ENCODE data around the gene NDUFA6. TPM values are rescaled to one million over a fixed set of nuclear protein-coding genes. Genes with fewer than 3 reads are reported as not detected.
A peak's percentile ranks its signal among the peaks of the same experiment; 100 is the strongest.
"Not testable (repeated sequence)": the region's sequence is repeated elsewhere in the genome, so short reads cannot be mapped to it uniquely, and the experiment has no call there.

NDUFA6 gene
- total RNA-seq, 1 donor from 2014 or later: 51.0 TPM

DNA sequence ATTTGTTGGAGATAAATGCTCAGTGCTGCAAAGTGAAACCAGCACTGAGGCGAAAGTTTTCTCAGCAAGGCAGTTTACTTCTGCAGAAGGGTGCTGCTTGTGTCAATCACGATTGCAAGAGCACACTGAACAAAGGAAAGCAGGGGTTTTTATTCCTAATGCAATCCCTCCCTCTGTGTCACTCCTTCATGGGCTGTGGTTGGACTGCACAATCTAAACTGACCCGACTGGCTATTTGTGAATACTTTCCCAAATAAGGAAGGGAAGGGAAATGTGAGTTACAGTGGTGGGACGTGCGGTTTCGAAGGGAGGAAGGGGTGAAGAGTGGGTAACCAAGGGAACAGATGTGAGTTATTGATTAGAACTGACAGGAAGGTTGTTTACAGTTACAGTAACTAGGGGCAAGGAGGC lies 24.9 kb upstream of the NDUFA6 start:
- DNase-seq (ENCODE audit: low spot score); ATAC-seq: not testable (repeated sequence)

DNA sequence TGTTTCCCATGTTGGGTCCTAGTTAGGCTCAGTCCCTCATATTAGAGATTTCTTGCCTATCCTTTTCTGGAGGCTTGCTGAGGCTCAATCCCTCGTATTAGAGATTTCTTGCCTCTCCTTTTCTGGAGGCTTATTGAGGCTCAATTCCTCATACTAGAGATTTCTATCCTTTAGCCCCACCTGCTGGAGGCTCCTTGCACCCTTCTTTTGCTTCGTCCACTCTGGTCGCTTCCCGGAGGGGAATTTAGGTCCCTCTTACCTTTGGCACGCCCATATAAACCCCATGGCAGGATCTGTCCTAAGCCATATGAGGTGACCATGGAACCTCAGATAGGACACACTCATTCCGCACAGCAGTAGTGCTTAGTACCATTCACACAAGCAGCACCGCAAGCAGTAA lies 24.1 kb upstream of the NDUFA6 start:
- DNase-seq (ENCODE audit: low spot score): no peak
- ATAC-seq: peak; percentile 42

DNA sequence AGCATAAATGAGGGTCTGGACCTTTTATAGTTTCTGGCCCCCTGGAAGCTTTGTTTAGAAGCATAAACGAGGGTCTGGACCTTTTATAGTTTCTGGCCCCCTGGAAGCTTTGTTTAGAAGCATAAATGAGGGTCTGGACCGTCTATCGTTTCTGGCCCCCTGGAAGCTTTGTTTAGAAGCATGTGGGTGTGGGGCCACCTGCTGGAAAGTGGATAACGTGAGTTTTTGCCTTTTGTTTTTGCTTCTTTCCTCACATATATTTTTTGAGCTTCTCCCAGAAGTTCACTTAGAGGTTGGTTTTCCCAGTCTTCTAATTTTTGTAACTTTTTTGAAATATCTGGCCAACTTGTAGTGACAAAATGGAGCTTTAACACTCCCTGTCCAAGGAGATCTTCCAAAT lies 22.2 kb upstream of the NDUFA6 start:
- not testable (repeated sequence) for ATAC-seq

DNA sequence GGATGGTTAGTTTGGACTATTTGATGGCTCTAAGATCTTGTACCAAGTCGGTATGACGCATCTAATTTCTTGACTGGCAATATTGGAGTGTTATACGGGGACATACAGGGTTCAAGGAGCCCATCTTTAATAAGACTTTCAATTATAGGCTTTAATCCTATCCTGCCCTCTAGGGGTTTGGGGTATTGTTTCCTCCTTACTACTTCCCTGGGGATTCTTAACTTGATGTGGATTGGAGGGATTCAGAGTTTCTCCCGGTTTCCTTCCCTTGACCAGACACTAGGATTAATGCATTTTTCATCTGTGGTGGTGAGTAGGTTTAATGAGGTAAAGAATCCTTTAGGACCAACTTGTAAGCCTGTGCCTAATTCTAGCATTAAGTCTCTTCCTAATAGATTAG lies 21.2 kb upstream of the NDUFA6 start:
- ATAC-seq (no peak), DNase-seq (ENCODE audit: low spot score) (no peak)

More for the DNA sequence above, 22.2 kb upstream of the NDUFA6 start:
- DNase-seq (ENCODE audit: low spot score): not testable (repeated sequence)

DNA sequence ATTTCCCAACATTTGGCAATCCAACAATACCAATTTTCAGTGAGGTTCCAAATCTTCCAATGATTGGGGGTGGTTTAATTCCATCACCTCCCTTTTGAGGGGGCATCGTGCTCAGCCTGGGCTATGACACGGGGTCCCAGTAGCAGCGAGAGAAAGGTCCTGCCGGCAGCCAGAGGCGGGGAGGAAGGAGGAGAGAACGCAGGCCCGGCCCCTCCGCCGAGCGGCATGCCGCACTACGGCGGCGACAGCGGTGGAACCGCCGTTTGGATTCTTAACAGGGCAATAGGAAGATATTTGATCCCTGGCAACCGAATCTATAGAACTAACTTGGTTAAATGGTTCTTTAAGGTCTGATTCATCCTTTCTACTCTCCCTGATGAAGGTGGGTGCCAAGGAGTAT lies 18.3 kb upstream of the NDUFA6 start:
- no peak for DNase-seq (ENCODE audit: low spot score)
- no peak for ATAC-seq

DNA sequence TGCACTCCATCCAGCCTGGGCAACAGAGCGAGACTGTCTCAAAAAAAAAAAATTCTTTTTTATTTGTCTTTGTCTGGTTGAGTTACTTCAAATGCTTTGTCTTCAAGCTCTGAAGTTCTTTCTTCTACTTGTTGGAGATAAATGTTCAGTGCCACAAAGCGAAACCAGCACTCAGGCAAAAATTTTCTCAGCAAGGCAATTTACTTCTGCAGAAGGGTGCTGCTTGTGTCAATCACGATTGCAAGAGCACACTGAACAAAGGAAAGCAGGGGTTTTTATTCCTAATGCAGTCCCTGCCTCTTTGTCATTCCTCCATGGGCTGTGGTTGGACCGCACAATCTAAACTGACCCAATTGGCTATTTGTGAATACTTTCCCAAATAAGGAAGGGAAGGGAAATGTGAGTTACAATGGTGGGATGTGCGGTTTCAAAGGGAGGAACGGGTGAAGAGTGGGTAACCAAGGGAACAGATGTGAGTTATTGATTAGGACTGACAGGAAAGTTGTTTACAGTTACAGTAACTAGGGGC lies 13.8 kb upstream of the NDUFA6 start:
- ATAC-seq: not testable (repeated sequence)

DNA sequence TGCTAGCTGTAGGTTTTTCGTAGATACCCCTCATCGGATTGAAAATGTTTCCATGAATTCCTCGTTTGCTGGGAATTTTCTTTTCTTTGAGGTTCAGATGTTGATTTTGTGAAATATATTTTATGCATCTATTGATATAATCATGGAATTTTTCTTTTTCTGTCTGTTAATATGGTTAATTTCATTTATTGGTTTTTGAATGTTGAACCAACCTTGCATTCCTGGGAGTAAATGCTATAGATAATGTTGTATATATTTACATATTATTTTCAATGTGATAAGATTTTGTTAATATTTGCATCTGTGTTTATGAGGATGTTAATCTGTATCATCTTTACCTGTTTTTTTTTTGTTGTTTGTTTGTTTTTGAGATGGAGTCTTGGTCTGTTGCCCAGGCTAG lies 10.6 kb upstream of the NDUFA6 start:
- DNase-seq (ENCODE audit: low spot score) (no peak), ATAC-seq (no peak)

More for the DNA sequence above, 13.8 kb upstream of the NDUFA6 start:
- DNase-seq (ENCODE audit: low spot score): not testable (repeated sequence)

DNA sequence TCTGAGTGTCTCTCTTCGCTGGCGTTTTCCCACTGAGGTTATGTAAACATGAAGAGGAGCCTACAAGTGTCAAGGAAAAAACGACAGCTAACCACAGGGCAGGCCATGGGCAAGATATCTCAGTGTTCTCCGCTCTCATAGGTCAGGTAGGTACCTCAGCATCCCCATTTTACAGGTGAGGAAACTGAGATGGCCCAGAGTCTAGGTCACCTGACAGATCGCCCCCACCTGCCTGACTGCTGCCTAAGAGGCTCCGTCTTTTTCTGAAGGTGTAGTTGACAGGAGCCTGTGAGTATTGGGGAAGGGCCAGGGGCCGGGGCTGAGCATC lies 847 bp upstream of the NDUFA6 start:
- no peak for DNase-seq (ENCODE audit: low spot score)
- peak; percentile 8 for ATAC-seq

DNA sequence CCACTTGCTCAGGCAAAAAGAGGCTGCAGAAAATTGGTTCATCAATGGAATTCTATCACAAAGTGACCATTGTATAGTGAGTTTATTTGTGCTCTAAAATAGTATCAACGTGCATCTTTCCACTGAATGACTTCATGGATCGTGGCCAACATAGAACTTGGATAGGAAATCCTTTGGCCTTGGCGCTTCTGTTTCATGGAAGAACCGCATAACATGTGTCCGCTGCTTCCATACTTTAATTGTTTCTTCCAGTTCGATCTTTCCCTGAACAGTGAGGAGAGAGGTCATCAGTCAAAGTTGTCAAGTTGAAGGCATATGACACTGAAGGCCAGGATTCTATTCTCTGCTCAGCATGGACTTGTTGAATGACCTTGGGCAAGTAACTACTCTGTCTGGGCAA lies 4.5 kb downstream of the NDUFA6 start:
- ATAC-seq (no peak), DNase-seq (ENCODE audit: low spot score) (no peak)

DNA sequence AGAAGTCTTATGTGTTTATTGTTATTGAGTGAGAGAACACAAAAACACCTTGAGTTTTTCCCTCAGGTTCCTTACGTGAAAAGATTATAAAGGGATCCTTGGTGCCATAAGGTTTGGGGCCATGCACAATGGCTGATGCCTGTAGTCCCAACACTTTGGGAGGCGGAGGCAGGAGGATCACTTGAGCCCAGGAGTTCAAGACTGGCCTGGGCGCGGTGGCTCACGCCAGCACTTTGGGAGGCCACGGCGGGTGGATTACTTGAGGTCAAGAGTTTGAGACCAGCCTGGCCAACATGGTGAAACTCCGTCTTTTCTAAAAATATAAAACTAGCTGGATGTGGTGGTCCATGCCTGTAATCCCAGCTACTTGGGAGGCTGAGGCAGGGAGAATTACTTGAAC lies 5.7 kb downstream of the NDUFA6 start:
- ATAC-seq (no peak), DNase-seq (ENCODE audit: low spot score) (no peak)

DNA sequence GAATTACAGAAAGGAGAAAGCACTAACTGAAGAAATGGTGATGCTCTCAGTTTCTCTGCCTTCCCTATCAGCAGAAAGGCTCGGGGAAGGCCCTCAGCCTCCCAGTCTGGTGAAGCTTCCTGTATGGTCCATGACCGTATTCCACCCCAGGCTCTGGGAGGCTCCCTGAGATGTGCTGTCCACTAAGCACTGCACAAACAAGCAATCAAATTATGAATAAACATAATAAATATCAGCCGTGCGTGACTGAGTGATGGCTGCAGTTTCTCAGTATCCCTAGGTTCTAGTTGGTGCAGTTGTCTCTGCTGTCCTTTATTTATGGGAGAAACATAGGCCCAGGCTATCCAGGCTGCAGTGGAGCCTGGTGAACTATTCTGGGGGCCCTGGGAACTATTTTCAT lies 7.5 kb downstream of the NDUFA6 start:
- no peak for ATAC-seq
- DNase-seq (ENCODE audit: low spot score): no peak

DNA sequence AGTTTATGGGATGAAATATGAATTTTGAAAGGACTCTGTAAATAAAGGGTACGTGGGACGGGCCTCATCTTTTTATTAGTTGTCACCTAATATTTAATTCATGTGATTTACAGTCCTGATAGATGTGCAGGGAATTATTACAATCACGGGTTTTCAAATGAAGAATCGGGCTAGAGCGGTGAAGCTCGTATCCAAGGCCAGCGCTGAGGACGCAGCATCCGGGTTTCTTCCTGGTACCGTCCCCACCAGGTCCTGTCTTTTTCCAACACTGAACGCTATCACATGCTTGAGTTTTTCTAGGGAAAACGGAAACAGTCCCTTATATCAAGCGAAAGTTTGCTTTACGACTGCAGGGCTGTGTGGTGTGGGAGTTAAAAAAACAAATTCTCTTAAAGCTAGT lies 10.3 kb downstream of the NDUFA6 start:
- peak; percentile 23 for ATAC-seq
- no peak for DNase-seq (ENCODE audit: low spot score)

DNA sequence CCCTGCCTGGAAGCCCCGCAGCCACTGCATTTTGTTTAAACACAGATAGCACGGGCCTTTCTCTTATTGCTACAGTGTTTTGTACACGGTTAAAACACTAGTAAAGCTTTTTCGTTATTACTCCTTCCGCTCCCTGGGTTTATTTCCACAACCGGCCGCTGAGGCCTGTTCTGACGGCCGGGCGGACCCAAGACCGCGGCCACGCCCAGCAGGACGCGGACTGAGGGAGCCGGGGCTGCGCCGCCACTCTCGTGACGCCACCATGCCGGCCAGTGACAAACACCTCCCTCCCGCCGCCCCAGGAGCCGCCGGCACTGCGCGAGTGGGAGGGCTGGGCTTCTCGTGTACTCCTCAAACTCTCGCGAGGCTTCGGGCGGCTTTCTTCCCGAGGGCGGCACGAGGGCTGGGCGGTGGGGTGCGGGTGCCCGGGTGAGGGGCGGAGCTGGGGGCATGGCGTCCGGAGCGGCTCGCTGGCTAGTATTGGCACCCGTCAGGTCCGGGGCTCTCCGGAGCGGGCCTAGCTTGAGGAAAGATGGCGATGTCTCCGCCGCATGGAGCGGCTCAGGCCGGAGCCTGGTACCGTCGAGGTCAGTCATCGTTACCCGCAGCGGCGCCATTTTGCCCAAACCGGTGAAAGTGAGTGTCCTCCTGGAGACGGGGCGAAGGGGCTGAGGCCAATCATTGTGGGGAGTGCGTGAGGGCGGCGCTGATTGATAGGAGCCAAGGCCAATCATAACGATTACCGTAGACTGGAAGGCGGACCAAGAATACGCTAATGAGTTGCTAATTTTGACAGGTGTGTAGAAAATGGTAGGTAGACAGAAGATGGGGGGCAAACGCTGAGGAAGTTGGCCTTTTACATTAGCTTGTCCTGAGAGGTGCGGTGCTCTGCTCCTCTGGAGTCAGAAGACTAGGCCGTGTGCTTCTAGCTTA lies 11.0 kb downstream of the NDUFA6 start, which contains the start of gene SMDT1:
TSS of gene SMDT1 (plus strand) at position 382 of the 933 bp plus-strand sequence. CDS start at position 451, 69 bp downstream.
- ATAC-seq (peak; percentile 89), DNase-seq (ENCODE audit: low spot score) (peak; percentile 99)

DNA sequence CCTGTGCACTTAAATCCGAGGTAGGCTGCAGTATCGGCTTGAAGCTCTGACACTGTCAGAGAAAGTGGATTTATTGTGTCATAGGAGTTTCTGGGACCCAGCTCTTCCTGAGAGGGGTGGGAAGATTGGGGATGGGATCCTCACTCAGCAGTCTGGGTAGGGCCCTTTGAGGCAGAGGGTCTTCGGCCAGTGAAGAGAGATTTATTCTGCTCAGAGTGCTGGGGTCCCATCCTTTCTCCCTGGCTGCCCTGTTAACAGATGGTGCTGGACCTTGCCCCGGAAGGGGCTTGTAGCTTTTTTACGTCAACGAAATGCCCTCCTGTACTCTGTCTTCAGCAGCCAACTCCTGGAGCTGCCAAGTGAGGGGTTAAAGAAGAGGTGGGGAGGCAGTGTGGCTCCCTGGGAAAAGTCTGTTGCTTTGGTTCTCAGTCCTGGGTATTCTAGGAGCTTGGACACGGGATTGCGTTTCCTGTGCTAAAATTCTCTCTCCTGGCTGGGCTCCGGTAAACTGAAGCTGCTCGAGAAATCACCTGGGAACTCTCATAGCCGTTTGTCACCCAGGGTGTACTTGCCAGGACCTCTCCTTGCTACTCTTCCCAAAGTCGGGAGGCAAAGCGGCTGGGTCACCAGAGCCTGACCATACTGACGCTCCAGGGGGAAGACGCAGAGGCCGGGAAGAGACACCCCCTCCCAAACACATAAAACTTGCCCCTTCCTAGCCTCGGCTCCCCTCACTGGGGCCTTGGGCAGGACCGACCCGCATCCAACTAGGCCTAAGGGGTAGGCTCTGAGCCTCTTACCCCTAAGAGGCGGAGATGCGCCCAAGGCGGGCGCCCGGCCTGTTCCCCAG lies 11.9 kb downstream of the NDUFA6 start:
- DNase-seq (ENCODE audit: low spot score): peak; percentile 46
- peak; percentile 12 for ATAC-seq

DNA sequence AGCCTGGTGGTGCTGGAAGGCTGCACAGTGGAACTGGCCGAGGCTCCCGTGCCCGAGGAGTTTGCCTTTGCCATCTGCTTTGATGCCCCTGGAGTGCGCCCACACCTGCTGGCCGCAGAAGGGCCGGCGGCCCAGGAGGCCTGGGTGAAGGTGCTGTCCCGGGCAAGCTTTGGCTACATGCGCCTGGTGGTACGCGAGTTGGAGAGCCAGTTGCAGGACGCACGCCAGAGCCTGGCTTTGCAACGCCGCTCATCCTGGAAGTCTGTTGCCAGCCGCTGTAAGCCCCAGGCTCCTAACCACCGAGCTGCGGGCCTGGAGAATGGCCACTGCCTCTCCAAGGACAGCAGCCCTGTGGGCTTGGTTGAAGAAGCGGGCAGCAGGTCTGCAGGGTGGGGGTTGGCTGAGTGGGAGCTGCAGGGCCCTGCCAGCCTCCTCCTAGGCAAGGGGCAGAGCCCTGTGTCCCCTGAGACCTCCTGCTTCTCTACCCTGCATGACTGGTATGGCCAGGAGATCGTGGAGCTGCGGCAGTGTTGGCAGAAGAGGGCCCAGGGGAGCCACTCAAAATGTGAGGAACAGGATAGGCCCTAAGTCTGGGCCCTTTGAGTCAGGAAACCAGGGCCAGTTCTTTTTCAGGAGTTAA lies 13.0 kb downstream of the NDUFA6 start:
- peak; percentile 45 for DNase-seq (ENCODE audit: low spot score)

DNA sequence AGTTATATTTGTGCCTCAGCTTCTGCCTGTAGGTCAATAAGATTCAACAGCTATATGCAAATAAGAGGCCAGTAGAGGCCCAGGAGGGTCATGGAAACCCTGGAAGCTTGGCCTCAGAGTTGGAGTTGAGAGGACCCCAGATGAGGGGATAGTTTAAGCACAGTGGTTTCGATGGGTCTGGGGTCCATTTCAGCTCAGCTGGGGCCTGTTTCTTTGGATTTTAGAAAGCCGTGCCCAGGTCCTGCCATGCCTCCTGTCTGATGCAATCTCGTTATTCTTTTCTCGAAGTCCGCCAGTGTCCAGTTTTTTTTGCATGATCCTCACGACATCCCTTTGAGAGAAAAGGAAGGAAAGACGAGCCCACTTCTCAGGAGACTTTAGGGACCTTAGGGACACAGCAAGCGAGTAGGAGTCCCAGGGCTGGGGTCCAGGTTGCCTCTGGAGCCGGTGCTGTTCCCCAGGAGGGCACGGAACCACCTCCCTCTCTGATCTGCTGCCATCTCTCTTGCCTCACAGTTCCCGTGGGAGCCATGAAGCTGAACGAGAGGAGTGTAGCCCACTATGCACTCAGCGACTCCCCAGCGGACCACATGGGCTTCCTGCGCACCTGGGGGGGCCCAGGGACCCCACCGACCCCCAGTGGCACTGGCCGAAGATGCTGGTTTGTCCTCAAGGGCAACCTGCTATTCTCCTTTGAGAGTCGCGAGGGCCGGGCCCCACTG lies 13.6 kb downstream of the NDUFA6 start:
- ATAC-seq (no peak), DNase-seq (ENCODE audit: low spot score) (peak; percentile 41)

More for the DNA sequence above, 13.0 kb downstream of the NDUFA6 start:
- ATAC-seq: no peak

DNA sequence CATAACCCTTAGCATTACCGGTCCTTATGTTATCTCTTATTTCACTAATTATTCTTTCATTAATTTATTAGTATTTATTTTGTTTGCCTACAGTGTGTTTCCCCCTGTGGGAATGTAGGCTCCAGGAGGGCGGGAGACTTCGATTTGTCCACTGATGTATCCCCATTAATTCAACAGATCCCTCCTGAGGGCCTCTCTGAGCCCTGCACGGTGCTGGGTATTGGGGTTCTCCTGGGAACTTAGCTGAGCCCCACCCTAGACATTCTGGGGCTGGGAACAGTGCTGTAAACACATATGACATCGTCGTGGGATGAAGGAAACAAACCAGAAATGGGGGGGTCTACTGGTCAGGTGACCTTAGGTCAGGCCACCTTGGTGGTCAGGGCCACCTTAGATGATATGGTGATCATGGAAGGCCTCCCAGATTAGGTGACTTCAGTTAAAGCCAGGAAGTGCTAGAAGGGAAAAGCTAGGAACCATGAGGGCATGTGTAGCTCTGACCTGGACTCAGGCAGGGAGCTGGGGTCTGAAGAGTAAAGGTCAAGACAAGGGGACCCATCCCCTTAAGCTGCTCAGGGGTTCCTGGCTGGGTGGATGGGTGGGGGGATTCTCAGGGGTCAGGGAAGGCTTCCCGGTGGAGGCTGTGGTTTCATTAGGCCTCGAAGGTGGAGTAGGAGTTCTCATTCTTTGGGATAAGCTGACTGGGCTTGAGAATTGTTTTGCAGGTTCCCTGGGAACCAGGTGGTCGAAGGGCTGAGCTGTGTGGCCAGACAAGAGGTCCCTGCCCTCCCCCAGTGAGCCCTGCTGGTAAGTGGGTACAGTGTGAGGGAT lies 15.5 kb downstream of the NDUFA6 start:
- DNase-seq (ENCODE audit: low spot score) (no peak), ATAC-seq (no peak)

DNA sequence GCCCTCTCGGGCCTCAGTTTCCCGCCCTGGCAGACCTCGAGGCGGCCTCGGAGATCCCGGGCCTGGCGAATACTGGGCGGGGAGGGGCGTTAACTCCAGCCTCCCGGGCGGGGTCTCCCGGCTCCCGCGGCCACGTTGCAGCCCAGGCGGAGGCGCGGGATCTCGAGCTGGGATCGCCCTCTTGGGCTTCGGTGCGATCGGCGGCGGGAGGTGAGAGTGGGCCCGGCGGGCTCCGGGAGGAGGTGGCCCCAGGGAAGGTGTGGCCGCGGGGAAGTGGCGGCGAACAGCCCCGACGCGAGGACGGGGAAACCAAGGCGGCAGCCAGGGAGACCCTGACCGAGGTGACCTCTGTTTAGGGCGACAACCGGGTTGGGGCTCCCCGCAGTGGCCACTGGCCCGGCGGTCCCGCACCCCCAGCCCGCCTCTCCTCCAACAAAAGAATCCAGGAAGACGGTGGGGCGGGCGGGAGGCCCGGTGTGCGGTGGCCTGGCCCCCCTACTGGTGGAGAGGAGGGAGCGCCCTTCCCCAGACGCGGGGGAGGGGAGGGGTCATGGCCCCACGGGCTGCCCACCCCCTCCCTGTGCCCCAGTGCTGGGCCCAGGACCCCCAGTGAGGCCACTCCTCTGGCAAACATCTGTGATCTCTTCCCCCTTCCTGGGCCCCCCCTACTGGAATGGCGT lies 16.3 kb downstream of the NDUFA6 start, which contains the start of gene PHETA2:
TSS of gene PHETA2 (plus strand) at position 117 of the 680 bp plus-strand sequence. CDS start 3,046 bp downstream, outside the sequence.
- DNase-seq (ENCODE audit: low spot score): no peak
- no peak for ATAC-seq

DNA sequence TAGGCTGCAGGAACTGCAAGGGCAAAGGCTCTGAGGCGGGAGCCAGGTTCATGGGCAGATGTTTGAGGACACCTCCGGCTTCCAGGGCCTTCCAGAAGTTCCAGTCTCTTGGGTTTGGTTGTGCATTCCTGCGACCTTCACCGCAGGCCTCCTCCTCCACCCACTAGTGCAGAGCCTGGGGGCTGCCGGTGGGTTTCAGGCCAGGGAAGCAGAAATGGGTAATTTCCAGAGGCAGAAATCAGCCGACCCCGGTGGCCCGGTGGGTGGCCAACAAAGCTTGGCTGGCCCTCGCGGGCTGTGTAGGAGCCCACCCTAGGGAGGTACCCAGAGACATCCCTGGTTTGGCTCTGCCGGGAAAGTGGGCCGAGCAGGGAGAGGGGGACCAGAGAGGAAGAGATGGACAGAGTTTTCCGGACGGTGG lies 16.9 kb downstream of the NDUFA6 start:
- DNase-seq (ENCODE audit: low spot score): no peak

More for the DNA sequence above, 16.9 kb downstream of the NDUFA6 start:
- no peak for ATAC-seq
